Mesothelial cell of epicardium (in vitro differentiated cells): ENCODE measurements around the gene CD300LD. TPM values are rescaled to one million over a fixed set of nuclear protein-coding genes. Genes with fewer than 3 reads are reported as not detected.

Source experiments
- DNase-seq, 2 experiments: peaks; one replicate each; pipeline ENCODE4 v3.0.0; 2021; ENCODE audit warnings: low spot score in 2 of 2; ENCODE audit not compliant: unreplicated experiment in 2 of 2
- H3K27ac Mint-ChIP-seq: 2 replicates; pipeline ENCODE4 v1.8.0; 2021; ENCODE audit warnings: mixed read lengths
- H3K27me3 Mint-ChIP-seq: 2 replicates; pipeline ENCODE4 v1.8.0; 2021; ENCODE audit warnings: low read depth, mixed read lengths
- H3K36me3 Mint-ChIP-seq: 2 replicates; pipeline ENCODE4 v1.8.0; 2021; ENCODE audit warnings: mixed read lengths
- H3K4me1 Mint-ChIP-seq: 2 replicates; pipeline ENCODE4 v1.8.0; 2021; ENCODE audit warnings: mixed read lengths
- H3K4me3 Mint-ChIP-seq: 2 replicates; pipeline ENCODE4 v1.8.0; 2021; ENCODE audit warnings: mild to moderate bottlenecking, moderate library complexity, mixed read lengths
- H3K9me3 Mint-ChIP-seq: 2 replicates; pipeline ENCODE4 v1.8.0; 2021; ENCODE audit warnings: mixed read lengths
- total RNA-seq: library from RNA; stranded (reverse); gene quantifications from 3 replicates; pipeline ENCODE4 v1.2.1, GENCODE V29; 2021
- TF ChIP-seq, protein P1 (sequence below): fragments of 200-600 bp; sonication (generic); IDR thresholded peaks from one replicate; pipeline ENCODE4 v1.5.0; 2021; ENCODE audit warnings: antibody characterized with exemption; ENCODE audit not compliant: unreplicated experiment

Gene CD300LD
- total RNA-seq, 1 donor from 2014 or later: not detected

- Mint-ChIP-seq H3K27ac (no peak within 1 kb of the TSS), H3K4me1 (no peaks in the 10 kb centered on the region), H3K4me3 (no peak within 1 kb of the TSS), H3K27me3 (peaks cover 17% of the 10 kb centered on the region), H3K9me3 (no peaks in the 10 kb centered on the region), H3K36me3 (no peaks in the 10 kb centered on the region)
- no peak for DNase-seq
- TF ChIP-seq, protein P1, sequence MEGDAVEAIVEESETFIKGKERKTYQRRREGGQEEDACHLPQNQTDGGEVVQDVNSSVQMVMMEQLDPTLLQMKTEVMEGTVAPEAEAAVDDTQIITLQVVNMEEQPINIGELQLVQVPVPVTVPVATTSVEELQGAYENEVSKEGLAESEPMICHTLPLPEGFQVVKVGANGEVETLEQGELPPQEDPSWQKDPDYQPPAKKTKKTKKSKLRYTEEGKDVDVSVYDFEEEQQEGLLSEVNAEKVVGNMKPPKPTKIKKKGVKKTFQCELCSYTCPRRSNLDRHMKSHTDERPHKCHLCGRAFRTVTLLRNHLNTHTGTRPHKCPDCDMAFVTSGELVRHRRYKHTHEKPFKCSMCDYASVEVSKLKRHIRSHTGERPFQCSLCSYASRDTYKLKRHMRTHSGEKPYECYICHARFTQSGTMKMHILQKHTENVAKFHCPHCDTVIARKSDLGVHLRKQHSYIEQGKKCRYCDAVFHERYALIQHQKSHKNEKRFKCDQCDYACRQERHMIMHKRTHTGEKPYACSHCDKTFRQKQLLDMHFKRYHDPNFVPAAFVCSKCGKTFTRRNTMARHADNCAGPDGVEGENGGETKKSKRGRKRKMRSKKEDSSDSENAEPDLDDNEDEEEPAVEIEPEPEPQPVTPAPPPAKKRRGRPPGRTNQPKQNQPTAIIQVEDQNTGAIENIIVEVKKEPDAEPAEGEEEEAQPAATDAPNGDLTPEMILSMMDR: no peak
Observed at GRCh38 chr17:74545843-74546230, 46.2 kb downstream of the CD300LD start, which contains the start of gene CD300C. TSS of gene CD300C (minus strand) at chr17:74546115. CDS start at chr17:74545782, 333 bp downstream.

- H3K4me1 Mint-ChIP-seq: no peaks in the 10 kb centered on the region
- no peak overlapping the region for H3K4me3 Mint-ChIP-seq
- no peaks in the 10 kb centered on the region for H3K9me3 Mint-ChIP-seq
- H3K27me3 Mint-ChIP-seq: peaks cover 20% of the 10 kb centered on the region
- no peak overlapping the region for H3K27ac Mint-ChIP-seq
- no peaks in the 10 kb centered on the region for H3K36me3 Mint-ChIP-seq
- TF ChIP-seq, protein P1: no peak
- no peak for DNase-seq
Observed at GRCh38 chr17:74544991-74545842, 46.9 kb downstream of the CD300LD start.

- H3K27me3 Mint-ChIP-seq: peaks cover 24% of the 10 kb centered on the region
- H3K4me3 Mint-ChIP-seq: no peak overlapping the region
- no peaks in the 10 kb centered on the region for H3K4me1 Mint-ChIP-seq
- no peak overlapping the region for H3K27ac Mint-ChIP-seq
- H3K36me3 Mint-ChIP-seq: no peaks in the 10 kb centered on the region
- no peaks in the 10 kb centered on the region for H3K9me3 Mint-ChIP-seq
- TF ChIP-seq, protein P1: no peak
- DNase-seq: no peak
Observed at GRCh38 chr17:74543891-74544760, 48.0 kb downstream of the CD300LD start.

DNA sequence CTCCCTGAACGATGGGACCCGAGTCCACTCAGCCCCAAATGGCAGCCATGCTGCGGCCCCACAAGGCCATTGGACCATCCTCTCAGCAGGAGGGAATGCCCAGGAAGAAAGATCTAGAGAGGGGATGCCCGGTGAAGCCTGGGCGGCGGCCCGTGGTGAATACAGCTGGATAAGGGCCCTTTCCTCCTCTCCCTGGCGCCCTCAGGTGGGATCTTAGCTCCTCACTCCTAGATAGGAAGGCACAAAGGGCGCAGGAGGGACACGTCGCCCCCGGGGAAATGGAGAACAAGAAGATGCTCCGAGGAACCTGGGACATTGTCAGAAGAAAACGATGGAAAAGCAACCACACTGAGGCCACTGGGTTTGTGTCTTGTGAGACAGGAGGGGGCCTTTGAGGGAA, 48.7 kb downstream of the CD300LD start:
- Mint-ChIP-seq H3K4me1 (no peaks in the 10 kb centered on the region), H3K9me3 (no peaks in the 10 kb centered on the region), H3K27me3 (peaks cover 26% of the 10 kb centered on the region), H3K36me3 (no peaks in the 10 kb centered on the region), H3K27ac (no peak overlapping the region), H3K4me3 (no peak overlapping the region)
- TF ChIP-seq, protein P1: no peak
- no peak for DNase-seq

DNA sequence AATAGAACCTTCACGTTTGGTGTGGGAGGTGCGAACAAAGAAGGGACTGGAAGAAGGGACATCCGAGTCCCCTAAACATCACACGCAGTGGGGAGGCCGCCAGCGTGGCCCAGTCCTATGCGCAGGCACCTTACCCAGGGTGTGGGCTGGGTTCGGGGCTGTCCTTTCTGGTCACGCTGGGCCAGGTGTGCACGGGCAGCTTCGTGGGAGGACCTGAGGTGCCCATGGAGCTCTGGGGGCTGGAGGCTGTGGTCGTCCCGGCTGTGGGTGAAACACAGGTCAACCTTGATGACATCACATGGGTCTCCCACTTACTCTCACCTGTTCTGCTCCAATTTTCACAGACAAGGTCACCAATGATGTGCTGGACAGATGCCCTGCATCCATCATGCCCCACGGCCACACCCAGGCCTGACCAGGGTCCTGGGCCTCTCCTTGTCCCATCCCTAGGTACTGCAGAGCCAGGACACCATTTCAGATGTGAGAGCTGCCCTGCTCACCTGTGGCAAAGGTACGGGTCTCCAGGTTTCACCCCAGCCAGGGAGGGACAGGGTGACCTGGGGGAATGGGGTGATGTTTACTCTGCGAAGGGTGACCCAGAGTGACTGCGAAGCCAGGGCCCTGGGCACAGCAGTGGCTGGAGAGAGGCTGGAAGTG, 49.2 kb downstream of the CD300LD start:
- H3K36me3 Mint-ChIP-seq: no peaks in the 10 kb centered on the region
- no peaks in the 10 kb centered on the region for H3K4me1 Mint-ChIP-seq

More for the DNA sequence above, 49.2 kb downstream of the CD300LD start:
- peaks cover 29% of the 10 kb centered on the region for H3K27me3 Mint-ChIP-seq
- H3K9me3 Mint-ChIP-seq: no peaks in the 10 kb centered on the region
- no peak overlapping the region for H3K4me3 Mint-ChIP-seq
- no peak overlapping the region for H3K27ac Mint-ChIP-seq
- TF ChIP-seq, protein P1: no peak
- no peak for DNase-seq
